Activated CD4-positive, CD25-positive, alpha-beta regulatory T cell treated with anti-CD3 and anti-CD28 coated beads, Interleukin-2, amount 50 U/mL, for 24 hours (primary cell): Measurements from ENCODE around the gene PRKD3.
A peak's percentile ranks its signal among the peaks of the same experiment; 100 is the strongest.

Experiments used
- ATAC-seq, 2 donors: fragments of 150-1000 bp; cut with Tn5 transposase; one replicate each; pipeline ENCODE4 v1.10.0; 2021; ENCODE audit warnings: mild to moderate bottlenecking in 1 of 2, moderate library complexity in 1 of 2

PRKD3 gene

DNA sequence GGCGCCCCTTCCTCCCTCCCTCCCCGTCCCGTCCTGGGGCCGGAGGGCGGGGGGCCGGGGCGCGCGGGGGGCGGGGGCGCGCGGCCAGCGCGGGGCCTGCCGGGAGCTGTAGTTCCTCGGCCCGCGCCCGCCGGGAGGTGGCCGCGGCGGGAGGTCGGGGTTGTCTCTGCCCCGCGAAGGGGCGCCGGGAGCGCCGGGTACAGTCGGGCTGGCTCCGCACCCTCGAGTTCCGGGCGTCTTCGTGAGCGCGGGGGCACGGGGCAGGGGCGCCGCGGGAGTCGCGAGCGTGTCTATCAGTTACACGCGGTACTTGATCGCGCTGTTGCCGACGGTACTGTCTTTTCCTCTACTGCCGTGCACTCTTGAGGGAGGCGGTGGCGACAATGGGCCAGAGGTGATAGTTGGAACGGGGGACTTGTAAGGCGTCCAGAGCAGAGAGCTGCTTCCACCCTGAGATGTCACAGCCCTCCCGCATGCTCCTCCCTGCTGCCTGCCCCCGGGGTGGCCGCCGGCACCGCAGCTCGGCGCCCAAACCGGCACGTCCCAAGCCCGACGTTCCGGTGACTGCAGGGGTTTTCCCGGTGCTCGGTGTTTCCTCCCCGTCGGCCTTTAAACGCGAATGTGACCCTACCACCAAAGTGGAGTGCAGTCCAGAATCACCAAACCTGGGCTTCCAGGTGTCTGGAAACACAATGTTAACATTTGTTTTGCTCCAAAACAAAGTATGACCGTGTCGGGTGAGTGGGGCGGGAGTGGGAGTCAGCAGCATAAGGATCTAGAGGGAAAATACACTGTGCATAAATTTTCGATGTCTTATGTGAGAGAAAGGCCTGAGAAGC lies at the start of gene PRKD3:
Gene PRKD3 (minus strand): TSS at position 48 of the 839 bp plus-strand sequence. CDS start 8,309 bp downstream, outside the sequence.
- peak; percentile 73 to 80 for ATAC-seq

DNA sequence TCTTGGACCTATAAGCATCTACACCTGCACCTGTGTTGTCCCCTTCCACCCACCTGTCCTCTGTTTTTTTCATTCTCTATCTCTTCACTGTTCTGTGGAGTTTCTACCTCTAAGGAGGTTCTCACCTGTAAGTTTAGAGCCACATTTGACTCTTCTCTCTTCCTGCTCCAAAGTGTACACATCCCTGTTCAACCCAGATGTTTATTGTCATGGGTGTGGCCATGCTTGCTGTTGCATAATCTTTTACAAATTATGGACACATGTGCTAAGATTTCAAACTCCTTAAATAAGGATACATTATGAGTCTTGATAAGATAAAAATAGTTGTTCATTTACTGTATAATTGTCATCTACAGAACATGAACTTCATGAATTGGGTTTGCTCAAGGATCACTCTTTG lies 47.4 kb upstream of the PRKD3 start:
- no peak for ATAC-seq

DNA sequence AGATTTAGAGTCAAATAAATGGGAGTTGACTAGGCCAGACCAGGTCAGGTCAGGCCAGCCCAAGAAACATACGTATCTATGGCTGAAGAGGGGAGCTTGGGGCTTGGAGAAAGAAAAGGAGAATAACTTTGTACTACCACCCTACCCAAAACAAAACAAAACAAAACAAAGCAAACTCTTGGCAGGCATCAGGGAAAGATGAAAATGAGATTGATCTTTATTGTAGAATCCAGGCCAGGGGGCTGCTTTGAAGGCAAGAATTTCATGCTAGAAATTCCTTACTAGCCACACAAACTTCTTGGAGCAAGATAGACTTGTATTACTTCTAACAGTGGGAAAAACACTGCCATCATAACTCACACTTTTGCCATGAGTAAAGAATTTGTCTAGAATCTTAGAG lies 46.0 kb upstream of the PRKD3 start:
- ATAC-seq = no peak

DNA sequence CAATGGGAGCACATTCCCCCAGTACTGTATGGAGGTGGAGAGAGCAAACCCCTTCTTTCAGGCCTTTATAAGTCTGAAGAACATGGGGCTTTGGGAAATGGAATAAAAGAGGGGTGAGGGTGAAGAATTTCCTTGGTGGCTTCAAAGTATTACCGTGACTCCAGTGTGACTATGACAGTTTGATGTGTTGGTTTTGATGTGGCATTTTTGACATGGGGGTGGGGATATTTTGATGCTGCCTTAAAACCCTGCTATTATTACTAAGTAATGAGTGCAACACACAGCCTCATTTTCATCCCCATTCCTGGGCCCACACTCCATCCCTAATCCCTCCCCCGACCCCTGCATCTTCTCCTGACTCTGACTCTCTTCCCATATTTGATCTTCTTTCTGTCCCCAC lies 43.4 kb upstream of the PRKD3 start:
- peak; percentile 64 to 71 for ATAC-seq

DNA sequence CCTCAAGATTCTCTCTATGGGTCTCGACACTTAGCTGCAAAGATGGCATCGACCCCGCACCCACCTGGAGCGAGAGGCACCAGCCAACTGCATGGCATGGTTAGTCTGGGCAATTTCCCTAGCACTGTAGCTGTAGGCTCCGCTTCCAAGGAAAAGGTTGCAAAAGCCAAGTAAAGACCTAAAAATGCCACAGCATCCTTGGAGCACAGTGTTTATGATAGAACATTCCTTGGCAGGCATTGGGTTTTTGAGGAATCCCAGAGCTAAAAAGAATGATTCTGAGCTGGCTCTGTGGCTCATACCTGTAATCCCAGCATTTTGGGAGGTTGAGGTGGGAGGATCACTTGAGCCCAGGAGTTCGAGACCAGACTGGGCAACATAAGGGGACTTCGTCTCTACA lies 42.7 kb upstream of the PRKD3 start:
- ATAC-seq = no peak

DNA sequence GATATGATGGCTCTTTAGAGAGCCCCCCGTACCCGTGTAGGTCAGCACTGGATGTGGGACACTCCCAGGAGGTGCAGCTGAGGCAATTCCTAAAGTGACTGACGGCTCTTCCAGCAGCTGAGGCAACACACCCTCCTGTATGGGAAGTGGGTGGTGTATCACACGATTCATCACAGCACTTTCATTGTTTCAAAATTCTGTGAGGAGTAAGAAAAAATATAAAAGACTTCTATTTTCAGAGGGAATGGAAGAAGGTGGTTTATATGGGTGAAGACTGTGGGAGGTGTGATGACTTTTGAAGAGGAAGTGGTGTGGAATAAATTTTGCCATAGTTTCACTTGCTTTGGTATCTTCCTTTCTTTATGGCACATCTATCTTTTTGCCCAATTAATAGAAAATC lies 42.1 kb upstream of the PRKD3 start:
- peak; percentile 19 to 48 for ATAC-seq

DNA sequence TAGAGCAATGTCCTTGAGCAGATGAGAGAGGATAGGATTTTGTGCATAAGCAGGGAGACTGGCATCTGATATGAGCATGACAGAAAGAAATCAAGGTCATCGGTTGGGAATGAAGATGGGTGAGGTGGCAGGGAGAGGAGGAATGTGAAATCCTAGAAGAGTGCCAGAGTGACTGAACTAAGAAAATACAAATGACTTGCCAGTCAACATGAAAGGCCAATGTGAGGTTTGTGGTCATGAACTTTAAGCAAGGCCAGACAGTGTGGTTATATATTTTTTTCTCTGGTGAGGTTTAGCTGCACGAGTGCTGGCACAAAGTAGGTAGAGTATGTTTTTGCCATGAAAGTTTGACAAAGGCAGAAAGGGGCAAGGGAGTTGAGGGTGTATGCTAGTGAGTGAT lies 41.0 kb upstream of the PRKD3 start:
- ATAC-seq = peak; percentile 73 to 74

DNA sequence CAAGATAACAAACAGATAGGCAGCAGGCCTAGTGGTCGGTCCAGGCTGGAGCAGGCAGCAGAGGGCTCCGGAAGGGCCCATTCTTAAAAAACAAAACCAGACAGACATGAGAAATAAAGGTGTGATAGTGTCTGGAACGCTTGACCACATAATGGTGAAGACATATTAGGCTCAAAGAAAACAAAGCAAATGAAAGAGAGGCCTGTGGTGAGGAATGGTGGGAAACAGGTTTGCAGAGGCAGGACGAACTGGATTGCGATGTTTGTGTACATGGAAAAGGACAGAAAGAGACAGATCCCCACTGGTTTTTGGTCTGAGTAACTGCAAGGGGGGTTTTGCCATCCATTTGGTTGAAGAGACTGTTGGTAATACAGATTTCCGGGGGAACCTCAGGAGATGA lies 39.7 kb upstream of the PRKD3 start:
- no peak for ATAC-seq

DNA sequence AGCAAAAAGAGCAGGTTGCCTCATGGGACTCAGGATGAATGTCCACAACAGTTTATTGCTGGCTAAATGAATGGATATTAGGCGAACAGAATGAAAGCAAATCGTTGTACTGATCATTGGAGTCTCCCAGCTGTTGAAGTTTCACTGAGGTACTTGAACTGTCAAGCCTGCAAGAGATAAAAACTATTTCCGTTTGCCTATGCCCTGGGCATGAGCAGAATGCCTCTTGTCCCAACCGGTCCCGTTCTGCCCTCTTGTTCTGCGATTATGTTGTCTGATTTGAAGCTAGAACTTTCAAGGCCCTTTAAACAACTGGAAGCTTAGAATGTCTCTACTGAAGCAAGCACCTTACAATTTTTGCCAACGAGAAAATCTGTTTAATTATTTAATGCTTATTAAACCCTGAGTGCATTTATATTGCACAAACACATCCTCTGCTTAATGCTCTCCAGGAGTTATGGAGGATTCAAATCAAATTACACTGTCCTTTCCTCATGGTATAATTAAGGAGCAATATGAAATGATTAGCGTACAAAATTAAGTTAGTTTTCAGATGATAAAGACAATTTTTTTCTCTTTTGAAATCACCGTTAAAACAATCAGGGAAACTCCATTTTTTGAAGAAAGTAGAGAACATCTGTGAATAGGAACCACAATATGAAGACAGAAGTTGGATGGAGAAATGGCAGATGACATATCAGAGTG lies 37.5 kb upstream of the PRKD3 start:
- ATAC-seq = no peak

DNA sequence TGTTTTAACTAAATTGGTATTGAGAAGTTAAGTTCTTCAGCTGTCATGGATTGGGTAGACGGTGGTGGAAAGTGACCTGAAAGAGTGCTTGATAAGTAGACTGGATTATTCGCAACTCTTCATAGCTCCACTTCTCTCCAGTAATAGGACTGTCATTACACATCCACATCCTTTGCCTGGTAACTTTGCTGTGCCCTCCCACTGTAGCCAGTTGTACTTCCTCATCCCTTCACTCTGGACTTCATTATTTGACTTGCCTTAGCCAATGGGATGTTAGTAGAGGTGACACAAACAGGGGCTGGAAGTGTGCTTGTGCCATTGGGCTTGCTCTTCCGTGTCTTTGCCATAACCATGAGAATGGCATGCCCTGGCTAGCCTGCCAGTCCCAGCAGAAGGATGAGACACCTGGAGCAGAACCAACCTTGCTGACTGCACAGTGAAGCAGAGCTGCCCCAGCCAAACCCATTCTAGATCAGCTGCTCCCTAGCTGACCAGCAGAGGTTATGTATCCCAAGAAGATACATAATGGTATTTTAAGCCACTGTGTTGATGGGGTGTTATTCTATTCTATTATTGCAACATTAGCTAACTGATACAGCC lies 36.7 kb upstream of the PRKD3 start:
- ATAC-seq = no peak

DNA sequence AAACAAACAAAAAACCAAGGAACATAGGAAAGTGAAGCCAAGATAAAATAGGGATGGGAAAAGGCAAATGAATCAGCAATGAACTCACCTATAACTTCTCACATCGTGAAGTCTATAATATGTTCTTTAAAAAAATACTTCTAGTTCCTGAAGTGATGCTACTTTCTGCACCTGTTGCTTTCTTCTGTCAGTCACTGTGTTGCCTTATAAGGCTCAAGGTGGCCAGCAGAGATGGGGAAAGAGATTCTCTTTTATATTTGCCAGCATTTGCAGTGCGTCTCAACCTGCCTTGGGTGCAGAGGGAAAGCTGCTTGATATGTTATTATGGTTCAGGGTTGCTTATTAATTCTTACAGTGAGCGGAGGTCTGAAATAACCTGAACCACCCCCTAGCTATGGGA lies 33.8 kb upstream of the PRKD3 start:
- ATAC-seq = no peak

DNA sequence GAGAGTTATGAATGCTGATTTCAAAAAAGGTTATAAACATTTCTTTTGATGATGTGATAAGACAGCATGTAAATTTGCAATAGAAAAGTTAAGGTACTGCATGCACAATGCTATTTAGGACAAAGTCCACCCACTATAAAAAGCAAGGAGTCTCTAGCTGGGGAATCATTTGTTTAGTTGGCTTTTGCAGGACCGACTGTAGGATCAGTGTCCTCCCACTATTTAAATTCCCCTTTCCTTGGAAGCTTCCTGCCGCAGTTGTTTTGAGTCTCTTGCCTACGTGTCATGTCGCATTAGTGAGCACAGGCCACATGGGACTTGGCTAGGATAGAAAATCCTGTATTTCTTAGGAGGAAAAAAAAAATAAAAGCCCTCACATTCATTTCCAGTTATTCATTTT lies 32.9 kb upstream of the PRKD3 start:
- no peak for ATAC-seq

DNA sequence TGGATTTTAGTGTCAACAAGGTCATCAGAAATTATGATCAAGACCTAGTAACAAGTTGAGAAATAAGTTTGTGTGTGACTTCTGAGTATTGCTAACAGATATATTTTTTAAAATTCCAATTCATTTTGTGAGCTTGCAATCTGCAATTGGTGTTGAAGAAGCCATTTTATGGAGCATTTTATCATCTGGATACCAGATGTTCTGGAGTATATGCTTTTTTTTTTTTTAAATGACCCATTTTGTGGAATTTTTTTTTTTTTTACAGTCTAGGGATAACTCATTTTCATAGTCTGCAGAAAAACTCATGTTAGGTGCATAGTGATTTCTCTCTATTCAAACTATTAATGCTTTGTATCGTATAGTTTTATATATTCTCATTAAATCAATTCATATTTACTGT lies 32.4 kb upstream of the PRKD3 start:
- ATAC-seq = no peak

DNA sequence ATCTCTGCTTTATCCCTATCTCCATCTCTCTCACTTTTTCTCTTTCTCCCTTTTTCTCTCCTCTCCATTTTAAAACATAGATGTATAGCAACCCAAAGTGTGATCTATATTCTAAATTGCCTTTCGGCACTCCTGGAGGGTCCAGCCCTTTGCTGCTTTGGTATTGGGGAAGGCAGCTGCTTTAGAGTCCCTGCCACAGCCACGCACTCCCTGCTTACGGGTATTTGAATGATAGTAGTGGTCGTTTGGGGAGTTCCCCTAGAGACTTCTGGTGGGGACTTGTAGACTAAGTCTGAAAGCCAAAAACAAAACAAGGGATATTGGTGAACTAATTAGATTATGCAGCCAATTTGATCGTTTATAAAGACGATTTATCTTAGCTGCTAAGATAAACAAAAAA lies 31.7 kb upstream of the PRKD3 start:
- no peak for ATAC-seq

DNA sequence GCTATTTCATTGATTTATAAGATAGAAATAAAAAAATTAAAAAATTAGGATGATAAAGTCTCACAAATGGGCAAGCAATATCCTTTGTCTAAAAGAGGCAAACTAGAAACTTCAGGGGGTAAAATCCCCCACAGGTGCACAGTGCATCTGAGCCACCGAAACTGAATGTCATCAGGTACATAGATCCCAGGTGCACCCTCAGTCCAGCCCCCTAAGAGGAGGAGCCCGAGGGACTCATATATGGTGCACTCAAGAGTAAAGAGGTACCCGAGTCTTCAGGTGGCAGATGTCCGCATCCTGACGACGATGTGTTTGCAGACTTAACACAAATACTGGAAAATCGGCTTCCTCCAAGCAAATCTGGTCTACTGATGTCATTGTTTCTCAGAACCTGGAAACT lies 31.1 kb upstream of the PRKD3 start:
- ATAC-seq = no peak

DNA sequence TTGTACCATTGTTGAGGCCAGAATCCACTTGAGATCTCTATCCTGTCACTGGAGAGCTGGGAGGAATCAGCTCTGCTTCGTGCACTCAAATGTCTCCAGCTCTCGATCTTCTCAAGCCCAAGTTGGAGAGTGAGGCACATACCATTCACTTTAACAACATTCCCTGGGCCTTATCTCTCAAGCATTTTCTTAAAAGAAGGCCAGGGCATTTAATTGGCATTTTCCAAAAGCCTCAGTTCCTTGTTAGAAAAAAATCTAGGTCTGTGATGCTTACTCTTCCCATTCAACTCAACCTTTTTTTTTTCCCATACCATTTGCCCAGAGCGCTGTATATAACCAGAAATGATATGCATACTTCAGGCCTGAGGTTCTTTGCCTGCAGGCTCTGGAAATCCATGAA lies 29.9 kb upstream of the PRKD3 start:
- ATAC-seq = no peak

DNA sequence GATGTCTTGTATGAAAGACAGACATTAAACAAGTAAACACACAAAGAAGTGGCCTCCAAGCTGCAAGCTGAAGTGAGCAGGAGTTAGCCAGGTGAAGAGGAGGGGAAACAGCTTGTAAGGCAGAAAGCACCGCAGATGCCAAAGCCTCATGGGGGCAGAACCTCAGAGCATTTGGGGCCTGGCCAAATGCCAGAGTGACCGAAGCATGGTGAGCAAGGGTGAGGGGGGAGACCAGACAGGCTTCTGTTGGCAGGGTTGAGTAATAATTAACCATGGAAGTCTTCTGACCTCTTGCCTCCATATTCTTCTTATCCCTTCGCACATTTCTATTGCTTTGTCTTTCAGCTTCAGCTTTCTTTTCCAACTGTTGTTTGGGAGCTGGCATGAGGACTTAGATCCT lies 25.4 kb upstream of the PRKD3 start:
- no peak for ATAC-seq

DNA sequence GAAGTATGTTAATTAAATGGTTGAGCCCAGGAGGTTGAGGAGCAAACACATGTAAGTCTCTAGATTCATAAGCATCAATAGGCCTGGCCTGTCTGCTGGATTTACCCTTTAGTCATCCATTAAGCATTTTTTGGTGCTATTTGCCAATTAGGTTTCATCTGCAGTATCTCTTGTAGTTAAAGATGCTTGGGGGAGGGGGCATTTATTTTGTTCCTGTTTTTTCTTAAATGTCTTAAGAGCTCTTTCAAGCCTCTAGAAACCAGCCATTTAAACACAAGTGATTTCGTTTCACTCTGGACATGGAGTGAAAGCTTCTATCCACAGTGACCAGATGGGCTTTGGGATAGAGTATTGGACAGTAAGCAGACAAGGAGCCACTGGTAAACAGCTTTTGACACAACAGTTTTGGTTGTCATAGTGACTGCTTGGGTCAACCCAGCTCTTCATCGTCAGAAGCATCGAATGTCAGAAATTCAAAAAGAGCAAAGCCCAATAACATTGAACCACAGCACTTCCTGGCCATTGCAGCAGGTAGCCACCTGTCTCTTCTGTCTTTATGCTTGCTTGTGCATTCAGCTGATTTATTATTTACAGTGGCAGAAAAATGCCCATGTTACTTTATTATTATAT lies 24.7 kb upstream of the PRKD3 start:
- no peak for ATAC-seq

DNA sequence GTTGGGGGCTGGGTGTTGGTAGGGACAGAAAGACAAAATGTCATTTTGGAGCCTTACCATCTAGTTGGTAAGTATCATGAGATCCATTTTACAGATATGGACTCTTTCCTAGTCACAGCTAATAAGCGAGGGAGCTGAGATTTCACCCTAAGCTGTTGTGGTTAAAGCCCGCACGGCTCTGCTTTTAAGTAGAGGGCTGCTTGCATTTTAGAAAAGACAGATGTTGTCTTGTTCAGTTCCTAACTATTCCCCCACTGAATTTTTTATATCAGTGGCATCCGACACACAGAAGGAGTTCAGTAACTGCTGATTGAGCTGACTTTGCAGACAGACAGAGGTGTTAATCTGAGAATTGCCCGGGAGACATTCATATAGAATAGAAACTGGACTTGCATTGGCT lies 23.5 kb upstream of the PRKD3 start:
- no peak for ATAC-seq

DNA sequence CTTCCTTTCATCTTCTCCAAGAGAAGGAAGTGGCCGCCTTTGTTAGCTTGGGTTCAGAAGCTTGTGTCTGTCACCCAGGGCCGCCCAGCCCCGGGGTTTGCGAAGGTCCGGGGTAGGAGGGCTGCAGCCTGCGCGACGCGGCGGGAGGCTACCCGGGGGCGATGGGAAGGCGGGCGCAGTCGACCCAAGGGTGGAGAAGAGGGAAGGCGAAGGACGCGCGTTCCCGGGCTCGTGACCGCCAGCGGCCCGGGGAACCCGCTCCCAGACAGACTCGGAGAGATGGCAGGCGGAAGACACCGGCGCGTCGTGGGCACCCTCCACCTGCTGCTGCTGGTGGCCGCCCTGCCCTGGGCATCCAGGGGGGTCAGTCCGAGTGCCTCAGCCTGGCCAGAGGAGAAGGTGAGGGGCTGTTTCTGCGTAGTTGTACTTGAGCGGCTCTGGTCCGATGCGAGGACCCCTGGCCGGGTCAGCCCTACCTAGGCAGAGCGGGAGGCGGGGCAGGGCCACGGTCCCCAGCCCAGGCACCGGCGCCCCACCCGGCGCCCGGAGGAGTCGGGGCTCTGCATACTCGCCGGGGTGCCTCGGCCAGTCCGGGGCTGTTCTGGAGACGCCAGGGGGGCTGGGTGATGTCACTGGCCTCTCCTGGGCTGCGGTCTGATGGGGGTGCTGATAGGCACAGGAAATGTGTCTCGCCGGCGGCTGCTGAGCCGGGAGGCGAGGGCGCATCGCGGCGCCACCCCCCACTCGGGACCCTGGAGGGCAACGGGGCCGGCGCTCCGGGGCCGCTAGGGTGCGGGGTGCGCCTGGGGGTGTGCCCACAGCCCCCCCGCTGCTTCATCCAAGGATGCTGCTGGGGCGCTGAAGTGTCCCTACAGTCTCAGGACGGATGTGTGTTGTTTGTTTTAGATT lies 20.1 kb upstream of the PRKD3 start, which contains the start of gene QPCT:
Gene QPCT (plus strand): TSS at position 178 of the 909 bp plus-strand sequence. CDS start 102 bp downstream, at position 280.
- peak; percentile 75 to 83 for ATAC-seq

DNA sequence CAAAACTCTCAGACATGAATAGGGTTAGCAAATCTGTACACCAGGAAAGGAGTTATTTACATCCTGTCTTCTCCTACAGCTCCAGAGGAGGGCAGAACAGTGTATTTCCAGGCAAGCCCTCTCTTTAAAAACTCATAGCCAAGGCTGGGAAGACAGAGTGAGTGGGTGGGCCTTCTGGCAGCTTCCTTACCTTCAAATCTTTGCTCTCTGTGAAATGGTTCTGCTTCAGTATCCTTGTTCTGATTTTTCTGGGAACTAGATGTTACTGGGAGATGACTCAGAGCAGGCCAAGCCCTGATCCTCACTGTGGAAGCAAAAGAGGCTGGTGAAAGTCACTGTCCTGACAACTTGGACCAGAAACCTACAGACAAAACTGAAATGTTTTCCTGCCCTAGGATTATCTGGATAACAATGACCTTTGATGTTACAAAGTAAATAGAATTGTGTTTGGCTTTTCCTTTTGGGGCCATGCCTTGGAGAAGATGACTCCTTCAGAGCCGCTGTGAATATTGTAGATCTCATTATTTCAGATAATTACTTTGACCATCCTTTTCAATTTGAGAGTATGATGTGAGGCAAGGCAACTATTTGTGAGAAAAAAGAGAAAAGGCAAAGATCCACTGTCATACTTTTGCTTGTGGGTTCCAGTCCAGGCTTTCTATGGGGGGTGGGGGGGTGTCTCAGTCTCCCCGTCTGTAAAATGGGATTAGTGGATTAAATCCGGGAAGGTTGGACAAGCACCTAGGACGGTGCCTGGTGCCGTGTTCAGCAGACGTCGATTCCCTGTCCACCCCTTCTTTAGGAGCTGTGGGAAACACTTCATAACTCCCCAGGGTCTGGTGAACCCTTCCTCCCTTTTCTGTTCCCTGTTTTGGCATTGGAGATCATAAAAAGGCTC lies 19.2 kb upstream of the PRKD3 start:
- no peak for ATAC-seq
